Measurements from ENCODE around the gene IL18.
"Not testable (repeated sequence)": the region's sequence is repeated elsewhere in the genome, so short reads cannot be mapped to it uniquely, and the experiment has no call there.

The IL18 gene

DNA sequence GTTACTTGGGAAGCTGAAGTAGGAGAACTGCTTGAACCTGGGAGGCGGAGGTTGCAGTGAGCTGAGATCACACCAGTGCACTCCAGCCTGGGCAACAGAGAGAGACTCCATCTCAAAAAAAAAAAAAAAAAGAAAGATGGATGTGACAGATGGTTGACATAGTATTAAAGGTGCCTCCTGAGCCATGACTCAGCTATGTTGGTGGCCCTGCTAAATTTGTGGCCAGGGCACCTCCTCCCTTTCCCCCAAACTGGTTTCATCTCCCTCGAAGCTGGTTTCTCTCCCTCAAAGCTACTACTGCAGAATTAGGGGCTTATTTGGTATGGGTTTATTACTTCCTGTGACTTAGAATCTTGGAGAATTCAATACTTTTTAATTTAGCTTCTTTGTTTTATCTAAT, 45.7 kb downstream of the IL18 start:
- no peak overlapping the region for H3K27ac Mint-ChIP-seq
- peaks cover 19% of the 10 kb centered on the region for H3K4me1 Mint-ChIP-seq (ENCODE audit: low read depth)
- H3K4me3 Mint-ChIP-seq = no peak overlapping the region
- H3K36me3 Mint-ChIP-seq = peaks cover 13% of the 10 kb centered on the region
- H3K9me3 Mint-ChIP-seq (ENCODE audit: low read depth) = no peaks in the 10 kb centered on the region
- no peaks in the 10 kb centered on the region for H3K27me3 Mint-ChIP-seq

- Mint-ChIP-seq H3K4me1 (ENCODE audit: low read depth) (peaks cover 17% of the 10 kb centered on the region), H3K4me3 (no peak overlapping the region), H3K27me3 (no peaks in the 10 kb centered on the region), H3K27ac (no peak overlapping the region), H3K9me3 (ENCODE audit: low read depth) (no peaks in the 10 kb centered on the region), H3K36me3 (peaks cover 10% of the 10 kb centered on the region)
Measured at GRCh38 chr11:112115386-112115785, 48.5 kb downstream of the IL18 start.

- Mint-ChIP-seq H3K27me3 (no peaks in the 10 kb centered on the region), H3K27ac (no peak overlapping the region), H3K36me3 (peaks cover 8% of the 10 kb centered on the region), H3K4me3 (no peak overlapping the region), H3K9me3 (ENCODE audit: low read depth) (no peaks in the 10 kb centered on the region), H3K4me1 (ENCODE audit: low read depth) (peaks cover 17% of the 10 kb centered on the region)
Measured at GRCh38 chr11:112114460-112114859, 49.4 kb downstream of the IL18 start.

DNA sequence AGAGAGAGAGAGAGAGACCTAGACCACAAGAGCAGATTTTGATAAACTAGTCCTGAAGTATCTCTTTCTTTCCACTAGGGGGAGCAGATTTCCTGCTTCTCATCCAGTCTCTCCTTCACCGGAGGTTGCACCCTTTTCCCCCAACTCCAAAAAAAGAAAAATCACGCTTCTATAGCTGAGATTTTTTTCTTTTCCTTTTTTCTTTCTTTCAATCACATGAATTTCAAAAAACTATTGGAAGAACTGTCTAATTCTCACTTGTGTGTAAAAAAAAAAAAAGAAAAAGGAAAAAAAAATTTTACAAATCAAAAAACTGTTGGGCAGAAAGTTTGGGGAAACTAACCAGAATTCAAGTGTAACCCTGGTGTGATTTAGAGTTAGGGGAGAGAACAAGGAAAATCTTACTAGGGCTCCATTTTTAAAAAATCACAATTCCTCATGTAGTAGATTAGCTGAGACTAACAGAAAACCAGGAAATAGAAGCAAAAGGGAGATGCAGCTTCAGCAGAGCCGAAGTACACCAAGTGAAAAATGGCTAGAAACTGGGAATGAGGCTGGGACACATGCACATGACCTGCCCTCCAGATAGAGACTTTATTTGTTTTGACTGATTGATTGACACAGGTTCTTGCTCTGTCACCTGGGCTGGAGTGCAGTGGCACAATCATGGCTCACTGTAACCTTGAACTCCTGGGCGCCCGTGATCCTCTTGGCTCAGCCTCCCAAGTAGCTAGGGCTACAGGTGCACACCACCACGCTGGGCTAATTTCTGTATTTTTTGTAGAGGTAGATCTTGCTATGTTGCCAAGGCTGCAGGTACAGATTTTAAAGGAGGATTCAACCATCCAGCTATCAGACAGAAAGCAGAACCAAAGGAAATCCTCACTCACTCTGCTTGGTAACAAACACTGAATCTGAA, 50.1 kb downstream of the IL18 start:
- Mint-ChIP-seq H3K36me3 (peaks cover 8% of the 10 kb centered on the region), H3K4me3 (no peak overlapping the region), H3K9me3 (ENCODE audit: low read depth) (no peaks in the 10 kb centered on the region), H3K27ac (no peak overlapping the region), H3K4me1 (ENCODE audit: low read depth) (peaks cover 17% of the 10 kb centered on the region), H3K27me3 (no peaks in the 10 kb centered on the region)

- no peaks in the 10 kb centered on the region for H3K4me1 Mint-ChIP-seq (ENCODE audit: low read depth)
- H3K36me3 Mint-ChIP-seq = peaks cover 2% of the 10 kb centered on the region
- no peaks in the 10 kb centered on the region for H3K27me3 Mint-ChIP-seq
- no peak overlapping the region for H3K4me3 Mint-ChIP-seq
- H3K9me3 Mint-ChIP-seq (ENCODE audit: low read depth) = no peaks in the 10 kb centered on the region
- no peak overlapping the region for H3K27ac Mint-ChIP-seq
Measured at GRCh38 chr11:112106070-112106469, 57.8 kb downstream of the IL18 start.

- Mint-ChIP-seq H3K36me3 (peaks cover 5% of the 10 kb centered on the region), H3K4me1 (ENCODE audit: low read depth) (no peaks in the 10 kb centered on the region), H3K9me3 (ENCODE audit: low read depth) (no peaks in the 10 kb centered on the region), H3K27ac (no peak overlapping the region), H3K27me3 (no peaks in the 10 kb centered on the region), H3K4me3 (no peak overlapping the region)
Measured at GRCh38 chr11:112103446-112103845, 60.4 kb downstream of the IL18 start.

DNA sequence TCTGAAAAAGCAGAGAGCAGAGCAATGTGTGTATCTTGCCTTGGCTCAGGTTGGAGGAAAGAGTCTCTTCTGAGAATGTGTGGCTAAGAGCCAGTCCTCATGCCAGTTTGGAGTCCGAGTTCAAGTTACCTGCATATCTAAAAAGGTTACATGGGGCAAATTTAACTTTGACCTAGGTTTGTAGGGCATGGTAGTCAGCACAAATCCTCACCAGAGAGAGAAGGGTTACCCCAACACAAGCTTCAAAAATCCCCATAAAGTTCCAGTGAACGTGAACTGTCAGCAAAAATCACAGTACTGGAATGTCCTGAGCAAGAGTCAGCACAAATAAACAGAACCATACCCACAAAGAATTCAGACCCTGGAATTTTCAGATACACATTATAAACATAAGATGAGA, 63.4 kb downstream of the IL18 start:
- Mint-ChIP-seq H3K27ac (no peak overlapping the region), H3K9me3 (ENCODE audit: low read depth) (no peaks in the 10 kb centered on the region), H3K27me3 (no peaks in the 10 kb centered on the region), H3K36me3 (peaks cover 16% of the 10 kb centered on the region), H3K4me1 (ENCODE audit: low read depth) (no peaks in the 10 kb centered on the region), H3K4me3 (no peak overlapping the region)

DNA sequence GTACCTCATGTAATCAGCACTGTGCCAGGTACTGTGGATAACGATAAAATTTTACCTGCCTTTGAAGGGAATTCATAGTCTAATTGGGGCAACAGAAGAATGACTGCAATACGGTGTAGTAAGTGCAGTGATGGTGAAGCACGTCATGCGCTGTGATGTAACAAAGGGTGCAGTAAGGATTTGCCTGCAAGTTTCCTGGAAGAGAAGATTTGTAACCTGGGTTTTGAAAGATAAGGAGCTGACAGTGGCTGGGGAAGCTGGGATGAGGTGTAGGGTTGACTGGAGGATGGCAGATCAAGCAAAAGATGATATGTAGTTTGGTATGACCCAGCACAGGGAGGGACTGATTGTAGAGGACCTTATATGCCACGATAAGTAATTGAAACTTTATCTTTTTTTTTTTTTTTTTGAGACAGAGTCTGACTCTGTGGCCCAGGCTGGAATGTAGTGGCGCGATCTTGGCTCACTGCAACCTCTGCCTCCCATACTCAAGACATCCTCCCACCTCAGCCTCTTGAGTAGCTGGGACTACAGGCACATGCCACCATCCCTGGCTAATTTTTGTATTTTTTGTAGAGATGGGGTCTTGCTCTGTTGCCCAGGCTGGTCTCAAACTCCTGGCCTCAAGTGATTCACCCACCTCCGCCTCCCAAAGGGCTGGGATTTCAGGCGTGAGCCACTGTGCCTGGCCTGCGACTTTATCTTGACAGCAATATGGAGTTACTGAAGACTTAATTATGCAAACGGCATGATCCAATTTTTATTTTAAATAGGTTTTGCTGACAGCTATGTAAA, 66.0 kb downstream of the IL18 start:
- Mint-ChIP-seq H3K4me3 (no peak overlapping the region), H3K9me3 (ENCODE audit: low read depth) (no peaks in the 10 kb centered on the region), H3K27ac (no peak overlapping the region), H3K4me1 (ENCODE audit: low read depth) (peaks cover 1% of the 10 kb centered on the region), H3K27me3 (no peaks in the 10 kb centered on the region), H3K36me3 (peaks cover 19% of the 10 kb centered on the region)

- no peak overlapping the region for H3K4me3 Mint-ChIP-seq
- no peaks in the 10 kb centered on the region for H3K9me3 Mint-ChIP-seq (ENCODE audit: low read depth)
- H3K36me3 Mint-ChIP-seq = peaks cover 21% of the 10 kb centered on the region
- no peak overlapping the region for H3K27ac Mint-ChIP-seq
- peaks cover 1% of the 10 kb centered on the region for H3K4me1 Mint-ChIP-seq (ENCODE audit: low read depth)
- no peaks in the 10 kb centered on the region for H3K27me3 Mint-ChIP-seq
Measured at GRCh38 chr11:112096194-112096593, 67.7 kb downstream of the IL18 start.

DNA sequence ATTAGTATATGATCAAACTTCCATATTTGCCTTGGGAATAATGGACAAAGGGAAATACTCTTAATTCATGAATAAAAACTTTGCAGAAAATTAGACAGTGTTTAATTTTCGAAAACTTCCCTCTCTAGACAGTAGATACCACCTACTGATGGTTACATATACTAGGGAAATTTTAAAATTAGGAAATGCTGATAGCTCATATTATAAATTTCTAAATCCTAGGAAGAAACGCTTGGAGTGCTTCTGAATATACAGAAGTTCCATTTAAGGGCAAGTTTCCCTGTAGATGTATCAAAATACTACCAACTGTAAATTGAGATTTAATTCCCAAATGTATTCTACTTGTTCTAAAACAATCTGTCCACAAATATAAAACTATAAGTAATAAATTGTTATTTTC, 68.6 kb downstream of the IL18 start:
- not testable (repeated sequence) for H3K27ac Mint-ChIP-seq; H3K4me3 Mint-ChIP-seq; H3K4me1 Mint-ChIP-seq (ENCODE audit: low read depth)

More for the DNA sequence above, 68.6 kb downstream of the IL18 start:
- peaks cover 19% of the 10 kb centered on the region for H3K36me3 Mint-ChIP-seq
- not testable (repeated sequence) for H3K9me3 Mint-ChIP-seq (ENCODE audit: low read depth); H3K27me3 Mint-ChIP-seq
